ENCODE data around the gene ONECUT2. TPM values are rescaled to one million over a fixed set of nuclear protein-coding genes. Genes with fewer than 3 reads are reported as not detected.
"Not testable (repeated sequence)": the region's sequence is repeated elsewhere in the genome, so short reads cannot be mapped to it uniquely, and the experiment has no call there.

Gene ONECUT2
- 0.03 TPM for total RNA-seq
- long read RNA-seq, result 0 reads

- no peak for TF ChIP-seq CTCF (IDR thresholded peaks at IDR 0.05)
- intact Hi-C loops (cut with DNase I), result no loop called here
- no peaks in the 10 kb centered on the region for H3K9me3 ChIP-seq
These were observed at the start of gene ONECUT2 for GRCh38 chr18:57434536-57435494. TSS of gene ONECUT2 (plus strand) at chr18:57435374. CDS start at chr18:57435717, 343 bp downstream.

GRCh38 chr18:57389271-57389670, 45.9 kb upstream of the ONECUT2 start:
- Histone ChIP-seq H3K4me3 (no peak overlapping the region), H3K9me3 (no peaks in the 10 kb centered on the region), H3K4me1 (no peaks in the 10 kb centered on the region), H3K27me3 (ENCODE audit: low read depth) (no peaks in the 10 kb centered on the region), H3K27ac (no peak overlapping the region), H3K36me3 (no peaks in the 10 kb centered on the region)
- TF ChIP-seq CTCF (IDR thresholded peaks at IDR 0.05), result no peak
- no peak for ATAC-seq
- intact Hi-C loops (cut with DNase I), result no loop called here
- no peak for DNase-seq

More at GRCh38 chr18:57434536-57435494, at the start of gene ONECUT2:
- peak; percentile 98 to 99 for ATAC-seq
- DNase-seq, result peak; percentile 93
- peak within 1 kb of the TSS; percentile 56 for H3K4me3 ChIP-seq
- H3K36me3 ChIP-seq, result no peaks in the 10 kb centered on the region
- H3K27me3 ChIP-seq (ENCODE audit: low read depth), result peaks cover 94% of the 10 kb centered on the region
- no peak within 1 kb of the TSS for H3K27ac ChIP-seq
- peaks cover 28% of the 10 kb centered on the region for H3K4me1 ChIP-seq

- ATAC-seq (no peak), DNase-seq (no peak)
- no peak for TF ChIP-seq CTCF (IDR thresholded peaks at IDR 0.05)
- H3K4me1 ChIP-seq, result no peaks in the 10 kb centered on the region
- no peaks in the 10 kb centered on the region for H3K36me3 ChIP-seq
- no peaks in the 10 kb centered on the region for H3K27me3 ChIP-seq (ENCODE audit: low read depth)
- no peak overlapping the region for H3K27ac ChIP-seq
- intact Hi-C loops (cut with DNase I), result no loop called here
- no peaks in the 10 kb centered on the region for H3K9me3 ChIP-seq
- no peak overlapping the region for H3K4me3 ChIP-seq
These were observed 45.1 kb upstream of the ONECUT2 start for GRCh38 chr18:57390044-57390443.

- H3K27me3 ChIP-seq (ENCODE audit: low read depth); H3K27ac ChIP-seq; DNase-seq; H3K9me3 ChIP-seq; H3K4me3 ChIP-seq; H3K36me3 ChIP-seq; intact Hi-C loops (cut with DNase I); ATAC-seq; H3K4me1 ChIP-seq: not testable (repeated sequence)
These were observed 40.4 kb upstream of the ONECUT2 start for GRCh38 chr18:57394749-57395148.

GRCh38 chr18:57396831-57397230, 38.3 kb upstream of the ONECUT2 start:
- DNase-seq; H3K9me3 ChIP-seq; intact Hi-C loops (cut with DNase I); ATAC-seq; H3K4me3 ChIP-seq; H3K36me3 ChIP-seq; H3K27ac ChIP-seq; H3K4me1 ChIP-seq; H3K27me3 ChIP-seq (ENCODE audit: low read depth): not testable (repeated sequence)

- TF ChIP-seq CTCF (IDR thresholded peaks at IDR 0.05), result no peak
- H3K4me1 ChIP-seq, result no peaks in the 10 kb centered on the region
- H3K4me3 ChIP-seq, result no peak overlapping the region
- ATAC-seq (no peak), DNase-seq (no peak)
- H3K27ac ChIP-seq, result no peak overlapping the region
- no peaks in the 10 kb centered on the region for H3K27me3 ChIP-seq (ENCODE audit: low read depth)
- intact Hi-C loops (cut with DNase I), result no loop called here
- H3K9me3 ChIP-seq, result no peaks in the 10 kb centered on the region
- H3K36me3 ChIP-seq, result no peaks in the 10 kb centered on the region
These were observed 37.6 kb upstream of the ONECUT2 start for GRCh38 chr18:57397440-57398132.

All from lower lobe of right lung (tissue), 2 donors.